Lung (tissue), 12 donors: ENCODE results near the gene RNASE8. TPM values are rescaled to one million over a fixed set of nuclear protein-coding genes. Genes with fewer than 3 reads are reported as not detected.

ENCODE experiments used
- ATAC-seq: fragments of 200-7000 bp; cut with Tn5 transposase; one replicate; pipeline ENCODE4 v1.9.1; 2020; ENCODE audit warnings: moderate number of reproducible peaks; ENCODE audit not compliant: insufficient read depth, low FRiP score
- DNase-seq, 3 donors: peaks; one replicate each; pipeline ENCODE4 v3.0.0-alpha.2; 2013 to 2017
- H3K27ac ChIP-seq, 2 donors: one replicate each; pipeline ENCODE4 v1.5.1; 2013; ENCODE audit warnings: mild to moderate bottlenecking in 2 of 2, moderate library complexity in 2 of 2, control low read depth in 1 of 2, inconsistent platforms in 1 of 2, low read depth in 1 of 2, low read length in 1 of 2
- H3K27me3 ChIP-seq, 3 donors: one replicate each; pipeline ENCODE4 v1.5.1; 2013; ENCODE audit warnings: low read length in 2 of 3; ENCODE audit not compliant: control insufficient read depth in 3 of 3, insufficient read depth in 3 of 3
- H3K36me3 ChIP-seq, 4 donors: one replicate each; pipeline ENCODE4 v1.5.1; 2013; ENCODE audit warnings: low read length in 4 of 4, mild to moderate bottlenecking in 1 of 4, moderate library complexity in 1 of 4; ENCODE audit not compliant: control insufficient read depth in 4 of 4, insufficient read depth in 4 of 4
- H3K4me1 ChIP-seq, 5 donors: one replicate each; pipeline ENCODE4 v1.5.1; 2013; ENCODE audit warnings: low read length in 5 of 5, mild to moderate bottlenecking in 2 of 5, moderate library complexity in 1 of 5; ENCODE audit not compliant: control insufficient read depth in 5 of 5, insufficient read depth in 5 of 5
- H3K4me3 ChIP-seq: one replicate; pipeline ENCODE4 v1.5.1; 2013; ENCODE audit warnings: mild to moderate bottlenecking, control low read depth, moderate library complexity
- H3K9ac ChIP-seq, 2 donors: one replicate each; pipeline ENCODE4 v1.5.1; 2013; ENCODE audit warnings: low read length in 2 of 2, control low read depth in 1 of 2; ENCODE audit not compliant: insufficient read depth in 1 of 2
- H3K9me3 ChIP-seq, 4 donors: one replicate each; pipeline ENCODE4 v1.5.1; 2013; ENCODE audit warnings: low read length in 3 of 4, mild to moderate bottlenecking in 1 of 4, moderate library complexity in 1 of 4; ENCODE audit not compliant: control insufficient read depth in 4 of 4, insufficient read depth in 3 of 4
- CTCF ChIP-seq: IDR thresholded peaks from 2 replicates; pipeline ENCODE4 v1.5.1; 2012; ENCODE audit warnings: mild to moderate bottlenecking; ENCODE audit errors: control extremely low read depth, extremely low read depth
- WGBS, 2 donors: extraction: QIAGEN DNeasy Blood & Tissue Kit; methylation state at CpG; one replicate each; pipeline ENCODE4 v1.1.7; 2013; 5-methylcytosine and 5-hydroxymethylcytosine counted together
- polyA plus RNA-seq, 2 donors: library from polyadenylated mRNA; stranded (reverse); fragments of 200-250 nt; gene quantifications; one replicate each; pipeline ENCODE4 v1.2.1, GENCODE V29; 2013
- total RNA-seq, 2 donors: library from RNA; depleted of rRNA in 1 of 2; stranded (reverse); fragments of >200 nt in 1 of 2; gene quantifications; one replicate each; pipeline ENCODE4 v1.2.1, GENCODE V29; 2014 to 2021
- donor health status: control.
- donor health status: control.
- donor health status: Bipolar disorder and iron deficiency.
- donor health status: healthy.
- donor health status: DM: yes; HTN: yes; CAD: no.

RNASE8 gene
- total and polyA plus RNA-seq, 4 donors: not detected

DNA sequence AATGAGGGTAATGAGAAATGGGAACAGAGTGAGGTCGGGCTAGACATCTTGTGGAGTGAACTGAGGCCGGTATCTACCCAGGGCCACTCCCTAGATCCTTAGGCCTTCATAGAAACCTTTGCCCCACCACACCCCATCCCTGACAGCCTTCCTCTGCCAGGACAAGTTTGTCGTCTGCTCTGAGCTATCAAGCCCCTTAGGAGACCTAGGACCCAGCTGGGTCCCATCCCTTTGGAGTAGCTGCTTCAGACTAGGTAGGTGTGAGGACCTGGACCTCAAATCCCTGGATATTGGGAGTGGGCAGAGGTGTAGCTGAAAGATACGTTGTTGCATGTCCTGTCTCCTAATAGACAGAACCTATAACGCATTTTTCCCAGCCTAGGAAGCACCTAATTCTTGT is 43.3 kb downstream of the RNASE8 start, which contains the start of gene TMEM253:
TMEM253 (plus strand) TSS at position 136 of the 400 bp plus-strand sequence. CDS start 278 bp downstream, outside the sequence.
- no peak within 1 kb of the TSS for H3K27ac ChIP-seq
- H3K9me3 ChIP-seq: no peaks in the 10 kb centered on the region
- no peaks in the 10 kb centered on the region for H3K27me3 ChIP-seq
- DNase-seq (no peak), ATAC-seq (no peak)
- no peak within 1 kb of the TSS for H3K4me3 ChIP-seq
- H3K4me1 ChIP-seq: peaks cover 7 to 38% (median 16%) of the 10 kb centered on the region in 5 donors
- no peak for TF ChIP-seq CTCF
- no peak within 1 kb of the TSS for H3K9ac ChIP-seq
- no peaks in the 10 kb centered on the region for H3K36me3 ChIP-seq
- 93 to 94% methylated on average over 5 of the region's 5 CpGs for WGBS, 2 donors

DNA sequence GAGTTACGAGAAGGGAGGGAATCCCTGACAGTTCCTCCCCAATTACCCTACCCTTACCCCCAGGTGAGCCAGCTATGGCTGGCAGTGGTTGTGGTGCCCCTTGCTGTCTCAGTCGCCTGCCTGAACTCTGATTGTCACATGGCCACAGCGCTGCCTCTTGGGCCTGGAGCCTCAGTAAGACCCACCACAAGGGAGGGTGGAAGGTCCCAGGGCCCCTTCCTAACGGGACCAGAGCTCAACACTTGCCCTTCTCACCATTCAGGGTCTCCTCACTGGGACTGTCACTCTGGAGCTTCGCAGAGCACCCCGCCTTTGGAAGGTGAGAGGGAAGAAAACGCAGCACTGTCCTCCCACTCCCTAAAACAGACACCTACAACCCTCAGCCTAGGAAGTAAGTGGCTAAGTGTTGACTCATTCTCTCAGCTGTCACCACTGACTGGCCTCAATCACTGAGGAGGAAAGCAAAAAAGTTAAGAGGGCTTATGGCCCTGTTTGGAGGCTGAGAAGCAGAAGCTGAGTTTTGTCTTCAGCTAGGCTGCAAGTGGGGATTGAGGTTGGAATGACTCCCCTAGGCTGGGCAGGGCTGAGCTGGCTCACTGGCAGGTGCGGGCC is 44.3 kb downstream of the RNASE8 start:
- Histone ChIP-seq H3K4me1 (peaks cover 10 to 48% (median 22%) of the 10 kb centered on the region in 5 donors), H3K4me3 (no peak overlapping the region), H3K36me3 (no peaks in the 10 kb centered on the region), H3K27ac (no peak overlapping the region), H3K9me3 (no peaks in the 10 kb centered on the region), H3K27me3 (no peaks in the 10 kb centered on the region), H3K9ac (no peak overlapping the region)
- 89% methylated on average over 8 of the region's 8 CpGs for WGBS, 2 donors
- no peak for DNase-seq
- TF ChIP-seq CTCF: no peak
- no peak for ATAC-seq

DNA sequence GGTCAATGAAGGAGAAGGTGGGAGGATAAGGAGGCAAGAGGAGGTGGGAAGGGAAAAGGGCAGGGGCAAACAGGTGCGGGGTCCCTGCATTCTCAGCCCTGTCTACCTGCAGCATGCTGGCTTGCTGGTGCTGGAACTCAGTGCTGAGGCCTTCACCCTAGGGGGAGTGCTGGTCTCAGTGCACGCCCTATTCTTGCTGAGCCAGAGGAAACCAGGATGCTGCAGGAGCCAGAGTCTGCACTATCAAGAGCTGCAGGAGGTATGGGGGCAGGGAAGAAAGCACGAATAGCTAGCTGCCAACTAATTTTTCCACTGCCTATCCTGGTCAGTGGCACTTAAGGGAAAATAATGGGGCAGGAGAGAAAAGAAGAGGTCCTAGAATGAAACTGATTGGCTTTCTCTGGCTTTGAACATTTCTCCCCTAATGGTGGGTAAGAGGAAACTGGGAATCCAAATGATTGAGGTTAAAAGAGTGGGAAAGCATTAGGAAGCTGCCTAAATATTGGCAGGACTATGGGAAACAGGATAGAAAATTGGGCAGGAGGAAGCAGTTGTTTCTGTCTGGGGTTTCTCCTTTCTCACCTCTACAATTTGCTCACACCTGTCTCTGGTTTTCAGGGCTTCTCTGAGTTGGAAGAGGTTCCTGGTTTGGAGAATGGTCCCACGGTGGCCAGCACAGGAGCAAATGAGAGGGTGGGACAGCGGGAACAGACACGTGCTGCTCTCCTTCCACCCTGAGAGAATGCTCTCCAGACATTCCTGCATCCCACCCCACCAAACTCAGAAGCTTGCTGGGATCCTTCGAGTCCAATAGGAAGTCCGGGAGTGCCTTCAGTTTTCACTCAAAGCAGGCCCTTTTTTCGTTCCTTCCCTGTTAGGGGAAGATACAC is 45.1 kb downstream of the RNASE8 start:
- DNase-seq: no peak
- no peak for ATAC-seq
- 22 to 26% methylated on average over 9 of the region's 9 CpGs for WGBS, 2 donors
- no peak for TF ChIP-seq CTCF
- H3K4me1 ChIP-seq: peaks cover 13 to 54% (median 23%) of the 10 kb centered on the region in 5 donors
- peak overlapping the region in 1 of 2 donors; percentile 59 for H3K9ac ChIP-seq
- no peaks in the 10 kb centered on the region for H3K36me3 ChIP-seq
- H3K4me3 ChIP-seq: no peak overlapping the region
- peak overlapping the region; percentile 11 to 97 for H3K27ac ChIP-seq
- no peaks in the 10 kb centered on the region for H3K27me3 ChIP-seq
- H3K9me3 ChIP-seq: no peaks in the 10 kb centered on the region
